GM18502 (cell line): ENCODE results near the gene FLNB.
"Not testable (repeated sequence)": the region's sequence is repeated elsewhere in the genome, so short reads cannot be mapped to it uniquely, and the experiment has no call there.

Source experiments
- ATAC-seq: cut with Tn5 transposase; IDR thresholded peaks from one replicate; pipeline ENCODE4 v1.9.1; 2021; ENCODE audit warnings: mild to moderate bottlenecking; ENCODE audit not compliant: unreplicated experiment, poor library complexity

The FLNB gene

DNA sequence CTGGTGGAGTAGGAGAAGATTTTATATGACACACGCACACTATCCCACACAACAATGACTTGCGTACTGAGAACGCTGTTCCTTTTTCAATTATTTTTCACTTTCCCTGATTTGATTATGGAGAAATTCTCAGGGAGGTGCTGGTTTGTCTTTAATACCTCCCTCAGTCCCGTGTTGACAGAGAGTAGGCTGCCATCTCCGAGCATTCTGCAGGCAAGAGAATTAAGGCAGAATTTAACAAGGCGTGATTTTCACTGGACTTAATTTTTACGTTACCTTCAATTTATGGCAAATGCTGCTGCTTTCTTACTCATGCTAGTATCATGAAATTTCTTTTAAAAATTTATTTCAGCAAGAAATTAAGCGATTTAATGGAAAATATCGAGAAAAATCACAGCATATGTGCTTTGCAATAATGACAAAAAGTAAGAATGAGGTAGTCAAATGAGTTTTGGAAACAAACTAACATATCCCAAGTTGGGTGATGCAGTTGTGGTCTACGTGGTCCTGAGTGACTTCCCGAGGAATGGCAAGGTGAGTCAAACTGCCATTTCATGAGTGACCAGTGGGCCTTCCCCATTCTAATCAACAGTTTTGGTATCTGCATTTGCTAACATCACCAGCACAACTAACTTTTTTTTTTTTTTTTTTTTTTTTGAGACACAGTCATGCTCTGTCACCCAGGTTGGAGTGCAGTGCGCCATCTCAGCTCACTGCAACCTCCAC, 185.6 kb downstream of the FLNB start:
- ATAC-seq = no peak

DNA sequence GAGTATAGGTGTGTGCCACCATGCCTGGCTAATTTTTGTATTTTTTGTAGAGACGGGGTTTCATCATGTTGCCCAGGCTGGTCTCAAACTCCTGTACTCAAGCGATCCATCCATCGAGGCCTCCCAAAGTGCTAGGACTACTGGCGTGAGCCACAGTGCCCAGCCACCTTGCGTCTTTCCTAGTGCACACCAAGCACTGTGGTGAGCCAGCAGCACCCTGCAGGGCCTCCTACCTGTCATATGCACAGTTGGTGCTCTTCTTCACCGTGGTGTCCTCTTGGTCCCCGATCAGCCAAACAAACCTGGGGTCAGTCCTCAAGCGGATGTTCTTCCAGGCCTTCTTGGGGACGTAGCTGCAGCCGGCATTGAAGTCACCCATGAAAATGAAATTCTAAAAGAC, 189.4 kb downstream of the FLNB start:
- ATAC-seq = no peak

DNA sequence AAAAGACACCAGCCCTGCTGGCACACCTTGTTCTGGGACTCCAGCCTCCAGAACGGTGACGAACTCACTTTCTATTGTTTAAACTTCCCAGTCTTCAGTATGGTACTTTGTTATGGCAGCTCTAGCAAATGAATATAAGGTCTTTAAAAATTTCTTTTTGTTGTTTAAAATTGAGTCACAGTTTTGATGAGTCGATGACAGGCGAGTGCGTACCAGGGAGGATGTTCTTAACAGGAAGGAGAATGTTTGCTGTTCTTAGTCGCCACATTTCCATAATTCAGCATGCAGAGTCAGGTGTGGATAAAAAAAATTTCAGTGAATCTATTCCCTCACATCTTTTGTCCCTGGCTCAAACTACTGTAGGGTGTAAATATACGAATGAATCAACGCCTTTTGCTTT, 190.1 kb downstream of the FLNB start:
- no peak for ATAC-seq

DNA sequence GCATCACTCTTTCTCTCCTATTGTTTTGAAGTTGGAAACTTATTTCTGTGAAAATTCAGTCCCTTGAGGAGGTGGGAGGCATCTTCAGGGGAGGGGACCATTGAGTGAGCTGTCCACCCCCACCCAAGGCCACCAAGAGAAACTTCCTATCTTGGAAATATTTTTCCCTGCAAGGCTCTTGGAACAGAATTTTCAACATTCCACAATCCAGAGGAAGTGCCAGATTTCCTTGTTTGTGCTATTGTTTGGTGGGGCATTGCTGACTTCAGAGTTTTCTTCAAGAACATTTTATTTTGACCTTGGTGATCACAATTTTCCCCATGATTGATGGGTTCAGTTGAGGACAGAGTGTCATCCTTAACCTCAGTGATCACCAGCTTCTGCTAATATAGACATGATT, 190.6 kb downstream of the FLNB start:
- no peak for ATAC-seq

DNA sequence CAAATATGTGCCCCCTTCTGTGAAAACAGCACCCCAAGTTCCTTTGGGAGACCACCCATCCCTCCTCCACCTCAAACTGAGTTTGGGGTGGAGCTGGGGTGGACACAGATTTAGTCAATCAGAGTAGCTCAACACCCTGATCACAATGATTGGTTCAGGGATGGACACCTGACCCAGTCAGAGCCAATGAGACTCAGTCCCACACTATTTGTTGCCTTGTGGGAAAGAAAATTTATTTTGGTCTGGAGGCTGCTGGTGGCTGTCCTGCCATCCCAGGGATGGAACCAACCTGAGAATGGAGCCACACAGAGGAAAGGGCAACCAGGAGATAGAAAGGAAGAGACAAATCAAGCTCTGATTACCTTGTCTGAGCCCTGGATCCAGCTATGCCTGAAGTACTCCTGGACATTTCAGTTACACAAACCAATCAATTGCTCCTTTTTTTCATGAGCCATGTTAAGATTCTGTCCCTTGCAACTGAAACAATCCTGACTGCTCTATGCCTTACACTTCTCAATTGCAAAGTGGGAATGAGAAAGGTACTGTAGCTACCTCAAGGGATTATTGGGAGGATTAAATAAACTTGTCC, 192.0 kb downstream of the FLNB start:
- ATAC-seq = no peak

DNA sequence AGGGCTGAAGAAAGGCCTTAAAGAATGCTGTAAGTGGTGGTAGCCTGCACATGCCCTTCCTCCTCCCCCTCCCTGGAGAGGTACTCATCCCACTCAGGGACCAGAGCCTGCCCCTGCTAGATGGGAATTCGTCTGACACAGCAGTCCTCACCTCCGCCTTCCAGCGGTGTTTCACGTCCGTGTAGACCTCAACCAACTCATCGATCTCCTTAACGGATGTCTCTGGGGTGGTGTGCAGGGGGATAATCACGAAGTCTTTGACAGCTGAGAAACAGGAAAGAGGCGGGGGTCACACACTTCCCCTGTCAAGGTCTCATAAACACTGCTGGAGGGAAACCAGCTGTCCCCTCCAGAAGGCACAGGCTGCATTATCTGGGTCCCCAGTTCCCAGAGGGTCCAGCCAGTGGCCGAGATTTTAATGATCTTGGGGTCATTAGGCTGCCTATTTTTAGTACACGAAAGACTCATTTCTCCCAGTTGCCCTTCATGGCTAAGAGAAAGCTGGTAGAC, 192.7 kb downstream of the FLNB start:
- ATAC-seq = no peak

DNA sequence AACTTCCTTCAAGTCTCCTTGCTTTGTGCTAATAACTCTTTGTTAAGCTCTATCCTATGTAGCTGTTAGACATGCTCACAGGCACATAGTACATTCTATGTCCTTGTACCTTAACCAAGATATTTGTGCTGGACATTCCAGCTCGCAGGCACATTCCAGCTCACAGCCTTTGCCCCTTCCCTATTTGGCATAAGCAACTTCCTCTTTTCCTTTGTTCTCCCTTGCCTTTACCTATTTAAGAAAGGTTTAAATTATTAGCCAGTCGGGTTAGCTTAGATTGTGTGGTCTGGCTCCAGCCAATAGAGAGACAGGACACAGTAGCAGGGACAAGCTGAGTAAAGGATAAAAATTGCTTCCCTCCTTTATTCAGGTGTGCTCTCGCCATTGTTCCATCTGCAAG, 193.2 kb downstream of the FLNB start:
- not testable (repeated sequence) for ATAC-seq

DNA sequence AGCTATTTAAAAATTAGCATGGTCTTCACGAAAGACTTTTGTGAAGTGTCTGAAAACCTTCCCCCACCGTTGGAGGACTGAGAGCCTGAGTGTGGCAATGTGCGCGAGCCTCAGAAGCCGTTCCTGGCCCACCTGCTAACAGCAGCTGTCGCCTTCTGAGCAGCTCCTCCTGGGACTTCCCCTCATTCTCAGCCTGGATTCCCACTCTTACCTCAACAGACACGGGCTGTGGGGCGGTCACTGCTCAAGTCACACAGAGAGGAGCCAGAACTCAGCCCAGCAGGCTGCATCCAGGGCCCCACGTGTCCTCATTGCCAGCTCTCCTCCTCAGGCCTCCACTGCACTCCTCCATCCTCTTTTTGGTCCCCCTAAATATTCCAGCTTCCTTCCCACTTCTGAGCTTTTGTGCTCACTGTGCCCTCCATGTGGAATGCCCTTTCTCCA, 194.7 kb downstream of the FLNB start:
- peak; percentile 68 for ATAC-seq

DNA sequence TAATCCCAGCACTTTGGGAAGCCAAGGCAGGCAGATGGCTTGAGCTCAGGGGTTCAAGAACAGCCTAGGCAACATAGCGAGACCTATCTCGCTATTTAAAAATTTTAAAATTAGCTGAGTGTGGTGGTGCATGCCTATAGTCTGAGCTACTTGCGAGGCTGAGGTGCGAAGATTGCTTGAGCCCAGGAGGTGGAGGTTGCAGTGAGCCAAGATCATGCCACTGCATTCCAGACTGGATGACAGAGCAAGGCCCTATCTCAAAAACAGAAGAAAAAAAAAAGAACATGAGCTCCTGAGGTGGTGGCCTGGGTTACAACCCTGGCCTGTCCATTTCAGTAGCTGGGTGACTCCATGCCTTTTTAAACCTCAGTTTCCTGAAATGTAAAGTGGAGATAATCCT, 195.3 kb downstream of the FLNB start:
- ATAC-seq = no peak

DNA sequence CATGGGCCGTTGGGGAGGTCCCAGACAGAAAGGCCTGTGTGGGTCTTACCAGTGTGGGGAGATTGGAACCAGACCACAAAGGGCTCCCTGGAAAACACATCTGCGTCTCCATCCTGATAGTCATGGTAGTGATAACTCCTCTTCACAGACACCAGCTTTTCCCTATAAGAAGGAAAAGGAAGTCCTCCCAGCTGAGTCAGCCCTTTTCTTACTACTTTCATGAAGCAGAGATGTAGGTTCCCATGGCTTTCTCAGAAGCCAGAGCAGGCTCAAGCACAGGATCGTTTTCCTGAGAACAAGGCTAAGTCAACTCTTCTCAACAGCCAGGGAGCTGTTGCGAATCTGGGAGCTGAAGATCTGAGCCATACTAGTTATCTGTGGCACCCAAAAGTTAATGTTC, 196.5 kb downstream of the FLNB start:
- ATAC-seq = no peak

DNA sequence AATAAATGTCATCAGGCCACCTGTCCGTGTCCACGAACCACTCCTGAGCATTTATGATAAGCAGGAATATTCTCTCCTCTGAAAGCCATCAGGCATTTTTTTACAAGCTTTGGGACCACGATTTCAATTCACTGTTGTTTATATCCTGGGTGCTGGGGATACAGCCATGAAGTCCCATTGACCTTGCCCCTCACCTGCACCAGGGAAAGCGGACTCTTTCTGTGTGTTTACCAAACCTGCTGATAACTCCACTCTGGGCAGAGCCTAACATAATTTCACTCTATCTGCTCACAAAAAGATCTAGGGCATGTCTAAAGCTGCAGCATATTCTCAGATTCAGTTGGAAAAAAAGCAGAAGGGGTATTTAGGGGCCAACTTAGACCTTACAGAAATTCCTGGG, 197.8 kb downstream of the FLNB start:
- ATAC-seq = no peak

DNA sequence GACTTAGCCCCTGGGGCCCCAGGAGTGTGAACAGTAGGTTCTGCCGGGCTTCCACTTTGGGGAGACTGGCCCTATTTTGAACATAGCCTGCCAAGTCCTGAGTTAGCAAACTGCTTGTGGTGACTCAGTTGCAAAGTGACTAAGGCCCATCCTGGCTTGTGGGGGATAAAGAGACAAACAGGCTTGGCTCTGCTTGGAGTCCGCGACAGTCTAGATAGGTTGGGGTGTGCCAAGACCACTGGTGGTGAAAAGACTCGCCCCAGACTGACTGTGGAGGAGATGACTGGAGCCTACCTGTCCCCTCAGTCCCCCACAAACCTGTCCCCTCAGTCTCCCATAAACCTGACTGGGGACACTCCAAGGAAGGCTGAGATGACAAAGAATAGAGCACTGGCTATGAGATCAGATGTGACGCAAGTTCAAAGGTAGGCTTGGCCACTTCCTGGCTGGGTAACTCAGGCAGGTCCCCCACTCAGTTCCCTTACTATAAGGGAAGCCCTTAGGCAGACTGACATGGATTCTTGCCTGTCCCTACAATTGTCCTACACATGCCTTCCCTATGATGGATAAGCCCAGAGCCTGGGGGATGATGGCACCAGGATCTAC, 198.3 kb downstream of the FLNB start:
- no peak for ATAC-seq

DNA sequence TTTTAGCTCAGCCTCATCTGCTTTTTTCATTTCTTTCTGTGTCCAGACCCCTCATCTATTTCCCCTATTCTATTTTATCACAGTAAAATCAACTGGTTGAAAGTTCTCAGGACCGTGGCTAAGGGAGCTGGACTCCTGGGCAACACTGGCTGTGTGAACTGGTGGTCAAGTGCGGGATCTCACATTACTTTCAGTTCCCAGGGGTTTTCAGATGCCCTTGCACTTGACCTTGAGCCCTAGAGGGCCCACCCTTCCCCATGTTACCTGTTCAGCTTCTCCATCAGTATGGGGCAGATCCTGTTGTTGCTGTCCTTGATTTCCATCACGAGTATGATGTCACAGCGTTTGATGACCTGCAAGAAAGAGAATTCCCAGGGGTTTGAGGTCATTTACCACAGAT, 199.7 kb downstream of the FLNB start:
- no peak for ATAC-seq

DNA sequence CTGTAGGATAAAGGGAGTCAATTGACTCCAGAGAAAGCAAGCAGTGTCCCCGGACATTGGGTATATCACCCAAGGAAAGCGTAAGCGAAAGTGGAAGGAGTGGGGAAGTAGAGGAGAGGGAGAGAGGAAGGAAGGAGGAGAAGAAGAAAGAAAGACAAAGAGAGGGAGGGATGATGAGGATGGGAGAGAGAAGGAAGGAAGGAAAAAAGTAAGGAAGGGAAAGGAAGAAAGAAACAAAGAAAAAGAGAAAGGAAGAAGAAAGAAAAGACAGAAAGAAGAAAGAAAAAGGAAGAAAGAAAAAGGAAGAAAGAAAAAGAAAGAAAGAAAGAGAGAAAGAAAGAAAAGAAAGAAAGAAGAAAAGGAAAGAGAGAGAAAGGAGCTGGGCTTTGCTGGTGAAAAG, 201.7 kb downstream of the FLNB start:
- no peak for ATAC-seq

DNA sequence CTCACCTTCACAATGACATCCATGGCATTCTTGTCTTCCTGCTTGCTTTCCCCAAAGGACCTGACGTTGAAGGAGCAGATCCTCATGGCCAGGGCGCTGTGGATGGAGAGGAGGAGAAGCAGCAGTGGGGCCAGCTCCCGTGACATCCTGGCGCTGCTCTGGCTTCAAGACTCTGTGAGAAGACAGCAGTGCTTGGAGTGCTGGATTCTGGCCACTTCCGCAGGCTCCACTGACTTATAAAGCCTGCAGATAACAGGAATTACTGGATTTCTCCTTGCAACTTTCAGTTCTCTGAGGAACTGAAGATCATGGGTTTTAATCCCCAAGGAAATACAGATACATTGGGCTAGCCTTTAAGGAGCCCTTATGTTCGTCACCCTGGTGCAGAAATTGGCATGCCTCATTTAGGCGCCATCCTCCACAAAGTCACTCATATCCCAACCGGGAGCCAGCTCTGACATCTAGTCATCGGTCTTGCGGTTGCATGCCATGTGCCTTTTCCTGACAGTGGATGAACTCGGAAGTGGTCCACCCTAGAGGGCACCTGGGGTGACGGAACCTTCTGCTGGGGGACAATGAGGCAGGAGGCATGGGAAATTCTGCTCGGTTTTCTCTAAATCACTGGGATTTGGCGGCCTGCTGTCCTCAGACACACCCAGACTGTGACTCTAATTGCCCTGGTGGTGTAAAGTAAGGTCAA, 202.7 kb downstream of the FLNB start, which contains the start of gene DNASE1L3:
Gene DNASE1L3 (minus strand): TSS at position 212 of the 700 bp plus-strand sequence. CDS start 66 bp downstream, at position 146.
- no peak for ATAC-seq

DNA sequence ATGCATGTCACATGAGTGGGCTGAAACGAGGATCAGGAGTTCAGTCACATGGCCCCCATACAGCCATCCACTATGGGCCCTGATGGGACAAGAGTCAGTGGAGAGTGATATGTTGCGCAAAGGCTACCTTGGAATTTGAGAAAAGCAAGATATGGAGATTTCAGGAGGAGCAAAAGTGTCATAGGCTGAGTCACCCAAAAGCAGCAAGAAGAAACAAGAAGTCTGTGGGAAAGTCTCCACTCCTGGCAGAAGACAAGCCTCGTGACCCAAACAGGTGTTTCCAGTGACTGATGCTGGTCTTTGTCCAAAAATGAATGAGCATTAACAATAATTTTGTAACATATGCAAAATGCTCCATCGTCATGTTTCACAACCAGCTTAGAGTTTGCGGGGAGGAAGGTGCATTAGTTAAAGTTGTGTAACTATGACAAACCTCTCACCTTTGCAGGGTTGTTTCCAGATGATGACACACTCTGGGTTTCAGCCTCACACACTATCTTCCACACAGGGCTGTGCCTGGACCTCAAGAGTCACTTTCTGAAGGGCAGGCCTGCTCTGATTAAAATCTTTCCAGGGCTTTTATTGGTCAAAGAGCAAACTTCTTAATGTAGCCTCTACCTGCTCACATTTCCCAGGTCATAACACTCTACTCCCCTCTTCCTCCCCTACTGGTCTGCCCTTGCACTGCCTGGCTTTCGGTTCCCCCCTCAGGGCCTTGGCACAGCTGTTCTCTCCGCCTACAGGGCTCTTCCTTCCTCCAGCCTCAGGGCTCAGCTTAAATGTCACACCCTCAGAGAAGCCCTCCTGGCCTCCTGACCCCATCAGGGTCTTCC, 206.5 kb downstream of the FLNB start:
- ATAC-seq = peak; percentile 83

DNA sequence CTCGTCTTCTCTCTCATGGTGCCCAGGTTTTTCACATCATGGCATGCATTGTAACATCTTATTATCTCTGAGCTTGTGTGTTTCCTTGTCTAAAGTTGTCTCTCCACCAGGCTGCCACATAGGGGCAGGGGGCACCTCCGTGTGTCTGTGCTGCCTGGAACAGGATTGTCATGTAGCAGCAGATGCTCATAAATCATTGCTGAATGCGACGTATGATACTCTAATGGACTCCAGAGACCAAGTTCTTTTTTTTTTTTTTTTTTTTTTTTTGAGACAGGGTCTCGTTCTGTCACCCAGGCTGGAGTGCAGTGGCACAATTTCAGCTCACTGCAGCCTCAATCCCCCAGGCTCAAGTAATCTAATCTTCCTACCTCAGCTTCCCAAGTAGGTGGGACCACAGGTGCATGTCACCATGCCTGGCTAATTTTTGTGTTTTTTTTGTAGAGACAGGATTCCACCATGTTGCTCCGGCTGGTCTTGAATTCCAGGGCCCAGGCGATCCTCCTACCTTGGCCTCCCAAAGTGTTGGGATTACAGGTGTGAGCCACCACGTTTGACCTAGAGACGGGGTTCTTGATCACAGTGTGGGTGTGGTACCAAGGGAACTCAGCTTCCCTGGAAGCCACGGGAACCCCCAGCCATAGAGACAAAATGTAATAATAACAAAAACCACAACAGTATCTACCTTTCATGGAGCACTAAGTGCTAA, 207.2 kb downstream of the FLNB start:
- peak; percentile 1 for ATAC-seq

DNA sequence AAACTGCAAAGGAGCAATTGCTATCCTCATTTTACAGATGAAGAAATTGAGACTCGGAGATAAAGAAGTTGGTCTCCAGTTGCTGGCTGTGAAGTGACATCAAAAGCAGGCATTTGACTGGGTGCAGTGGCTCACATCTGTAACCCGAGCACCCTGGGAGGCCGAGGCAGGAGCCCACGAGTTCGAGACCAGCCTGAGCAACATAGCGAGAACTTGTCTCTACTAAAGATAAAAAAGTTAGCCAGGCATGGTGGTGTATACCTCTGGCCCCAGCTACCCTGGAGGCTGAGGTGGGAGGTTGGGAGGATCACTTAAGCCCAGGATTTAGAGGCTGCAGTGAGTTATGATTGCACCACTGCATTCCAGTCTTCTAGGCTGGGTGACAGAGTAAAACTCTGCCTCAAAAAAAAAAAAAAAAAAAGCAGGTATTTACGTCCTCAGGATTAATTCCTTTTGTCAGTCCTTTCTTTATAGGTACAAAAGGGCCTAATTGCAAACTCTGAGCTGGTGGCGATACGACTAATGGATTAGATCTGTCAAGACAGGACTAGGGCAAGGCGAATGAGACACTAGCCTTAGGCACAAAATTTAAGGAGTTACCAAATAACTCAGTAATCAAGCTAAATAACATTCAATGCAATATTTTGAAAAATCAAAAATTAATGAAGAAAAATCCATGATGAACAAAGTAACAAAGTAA, 208.4 kb downstream of the FLNB start:
- ATAC-seq = no peak
